EH (cell line): Measurements from ENCODE around the gene GRK4.

Experiments used
- DNase-seq: peaks from one replicate; pipeline ENCODE4 v3.0.0-alpha.2; 2015; ENCODE audit warnings: low read depth

Gene GRK4

DNA sequence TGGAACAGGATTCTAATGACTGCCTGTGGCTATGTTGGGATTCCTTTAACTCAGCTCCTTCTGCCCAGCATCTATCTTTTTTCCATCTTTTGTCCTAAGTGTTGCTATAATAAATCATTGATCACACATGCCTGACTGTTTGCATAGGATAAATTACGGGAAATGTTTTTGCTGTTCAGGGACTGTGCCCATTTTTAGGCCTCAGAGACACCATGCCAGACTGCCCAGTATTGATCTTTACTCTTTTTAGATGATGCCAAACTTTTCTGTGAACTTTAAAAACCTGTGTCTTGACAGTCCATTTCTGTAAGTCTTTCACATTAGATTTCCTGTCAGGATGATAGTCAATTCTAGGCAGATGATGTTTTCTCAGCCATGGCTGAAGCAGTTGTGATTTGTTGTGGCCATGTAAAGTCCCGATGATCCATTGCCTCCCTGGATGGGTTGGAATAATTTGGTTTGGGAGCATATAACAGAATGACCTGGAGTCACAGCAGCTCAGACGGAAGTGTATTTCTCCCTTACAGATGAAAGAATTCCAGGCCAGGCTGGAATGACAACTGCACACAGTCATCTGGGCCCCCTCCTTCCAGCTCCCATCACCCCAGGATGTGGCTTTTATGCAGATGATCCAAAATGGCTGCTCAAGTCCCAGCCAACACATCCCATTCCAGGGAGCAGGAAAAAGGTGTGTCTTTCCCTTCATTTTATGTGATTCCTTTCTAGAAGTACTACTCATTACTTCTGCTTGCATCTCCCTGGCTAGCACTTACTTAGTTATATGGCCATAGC lies 107.5 kb downstream of the GRK4 start:
- peak; percentile 71 for DNase-seq

DNA sequence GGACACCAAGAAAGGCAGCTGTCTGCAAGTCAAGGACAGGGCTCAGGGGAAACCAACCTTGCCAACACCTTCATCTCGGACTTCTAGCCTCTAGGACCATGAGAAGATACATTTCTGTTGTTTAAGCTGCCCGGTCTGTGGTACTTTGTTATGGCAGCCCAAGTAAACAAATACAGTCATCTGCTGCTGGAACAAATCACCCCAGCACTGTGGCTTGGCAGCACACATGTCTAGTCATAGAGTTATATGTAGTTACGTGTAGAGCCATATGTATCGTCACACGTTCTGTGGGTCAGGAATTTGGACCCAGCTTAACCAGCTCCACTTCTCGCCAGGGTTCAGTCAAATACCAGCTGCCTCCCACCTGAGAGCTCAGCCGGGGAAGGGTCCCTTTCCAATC lies 108.4 kb downstream of the GRK4 start:
- no peak for DNase-seq

DNA sequence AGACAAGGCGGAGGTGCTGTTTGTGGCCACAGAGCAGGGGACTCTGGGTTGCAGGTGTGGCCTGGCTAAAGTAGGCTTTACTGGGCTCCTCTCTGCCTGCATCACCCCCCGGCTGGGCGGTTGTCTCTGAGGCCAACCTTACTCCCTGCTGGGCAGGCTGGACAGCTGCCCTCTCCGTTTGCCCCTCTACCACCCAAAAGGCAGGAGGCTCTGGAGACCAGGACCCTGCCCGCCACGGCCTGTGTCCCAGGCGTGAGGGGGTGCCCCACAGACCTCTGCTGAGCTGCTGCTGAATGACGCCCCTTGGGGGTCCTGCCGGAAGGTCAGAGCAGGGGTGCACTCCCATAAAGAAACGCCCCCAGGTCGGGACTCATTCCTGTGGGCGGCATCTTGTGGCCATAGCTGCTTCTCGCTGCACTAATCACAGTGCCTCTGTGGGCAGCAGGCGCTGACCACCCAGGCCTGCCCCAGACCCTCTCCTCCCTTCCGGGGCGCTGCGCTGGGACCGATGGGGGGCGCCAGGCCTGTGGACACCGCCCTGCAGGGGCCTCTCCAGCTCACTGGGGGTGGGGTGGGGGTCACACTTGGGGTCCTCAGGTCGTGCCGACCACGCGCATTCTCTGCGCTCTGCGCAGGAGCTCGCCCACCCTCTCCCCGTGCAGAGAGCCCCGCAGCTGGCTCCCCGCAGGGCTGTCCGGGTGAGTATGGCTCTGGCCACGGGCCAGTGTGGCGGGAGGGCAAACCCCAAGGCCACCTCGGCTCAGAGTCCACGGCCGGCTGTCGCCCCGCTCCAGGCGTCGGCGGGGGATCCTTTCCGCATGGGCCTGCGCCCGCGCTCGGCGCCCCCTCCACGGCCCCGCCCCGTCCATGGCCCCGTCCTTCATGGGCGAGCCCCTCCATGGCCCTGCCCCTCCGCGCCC lies 110.0 kb downstream of the GRK4 start:
- DNase-seq, result no peak

DNA sequence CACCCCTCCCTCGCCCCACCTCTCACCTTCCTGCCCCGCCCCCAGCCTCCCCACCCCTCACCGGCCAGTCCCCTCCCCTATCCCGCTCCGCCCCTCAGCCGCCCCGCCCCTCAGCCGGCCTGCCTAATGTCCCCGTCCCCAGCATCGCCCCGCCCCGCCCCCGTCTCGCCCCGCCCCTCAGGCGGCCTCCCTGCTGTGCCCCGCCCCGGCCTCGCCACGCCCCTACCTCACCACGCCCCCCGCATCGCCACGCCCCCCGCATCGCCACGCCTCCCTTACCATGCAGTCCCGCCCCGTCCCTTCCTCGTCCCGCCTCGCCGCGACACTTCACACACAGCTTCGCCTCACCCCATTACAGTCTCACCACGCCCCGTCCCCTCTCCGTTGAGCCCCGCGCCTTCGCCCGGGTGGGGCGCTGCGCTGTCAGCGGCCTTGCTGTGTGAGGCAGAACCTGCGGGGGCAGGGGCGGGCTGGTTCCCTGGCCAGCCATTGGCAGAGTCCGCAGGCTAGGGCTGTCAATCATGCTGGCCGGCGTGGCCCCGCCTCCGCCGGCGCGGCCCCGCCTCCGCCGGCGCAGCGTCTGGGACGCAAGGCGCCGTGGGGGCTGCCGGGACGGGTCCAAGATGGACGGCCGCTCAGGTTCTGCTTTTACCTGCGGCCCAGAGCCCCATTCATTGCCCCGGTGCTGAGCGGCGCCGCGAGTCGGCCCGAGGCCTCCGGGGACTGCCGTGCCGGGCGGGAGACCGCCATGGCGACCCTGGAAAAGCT lies 110.9 kb downstream of the GRK4 start, which contains the start of the genes HTT and HTT-AS:
Gene HTT, plus strand, starts transcription at position 604 of the 768 bp plus-strand sequence. Its CDS starts 145 bp downstream, at position 749.
Gene HTT-AS, minus strand, starts transcription at position 461 of the 768 bp plus-strand sequence.
- peak; percentile 93 for DNase-seq

DNA sequence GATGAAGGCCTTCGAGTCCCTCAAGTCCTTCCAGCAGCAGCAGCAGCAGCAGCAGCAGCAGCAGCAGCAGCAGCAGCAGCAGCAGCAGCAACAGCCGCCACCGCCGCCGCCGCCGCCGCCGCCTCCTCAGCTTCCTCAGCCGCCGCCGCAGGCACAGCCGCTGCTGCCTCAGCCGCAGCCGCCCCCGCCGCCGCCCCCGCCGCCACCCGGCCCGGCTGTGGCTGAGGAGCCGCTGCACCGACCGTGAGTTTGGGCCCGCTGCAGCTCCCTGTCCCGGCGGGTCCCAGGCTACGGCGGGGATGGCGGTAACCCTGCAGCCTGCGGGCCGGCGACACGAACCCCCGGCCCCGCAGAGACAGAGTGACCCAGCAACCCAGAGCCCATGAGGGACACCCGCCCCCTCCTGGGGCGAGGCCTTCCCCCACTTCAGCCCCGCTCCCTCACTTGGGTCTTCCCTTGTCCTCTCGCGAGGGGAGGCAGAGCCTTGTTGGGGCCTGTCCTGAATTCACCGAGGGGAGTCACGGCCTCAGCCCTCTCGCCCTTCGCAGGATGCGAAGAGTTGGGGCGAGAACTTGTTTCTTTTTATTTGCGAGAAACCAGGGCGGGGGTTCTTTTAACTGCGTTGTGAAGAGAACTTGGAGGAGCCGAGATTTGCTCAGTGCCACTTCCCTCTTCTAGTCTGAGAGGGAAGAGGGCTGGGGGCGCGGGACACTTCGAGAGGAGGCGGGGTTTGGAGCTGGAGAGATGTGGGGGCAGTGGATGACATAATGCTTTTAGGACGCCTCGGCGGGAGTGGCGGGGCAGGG lies 111.7 kb downstream of the GRK4 start:
- DNase-seq, result peak; percentile 77

DNA sequence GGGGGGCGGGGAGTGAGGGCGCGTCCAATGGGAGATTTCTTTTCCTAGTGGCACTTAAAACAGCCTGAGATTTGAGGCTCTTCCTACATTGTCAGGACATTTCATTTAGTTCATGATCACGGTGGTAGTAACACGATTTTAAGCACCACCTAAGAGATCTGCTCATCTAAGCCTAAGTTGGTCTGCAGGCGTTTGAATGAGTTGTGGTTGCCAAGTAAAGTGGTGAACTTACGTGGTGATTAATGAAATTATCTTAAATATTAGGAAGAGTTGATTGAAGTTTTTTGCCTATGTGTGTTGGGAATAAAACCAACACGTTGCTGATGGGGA lies 112.2 kb downstream of the GRK4 start:
- DNase-seq, result no peak

DNA sequence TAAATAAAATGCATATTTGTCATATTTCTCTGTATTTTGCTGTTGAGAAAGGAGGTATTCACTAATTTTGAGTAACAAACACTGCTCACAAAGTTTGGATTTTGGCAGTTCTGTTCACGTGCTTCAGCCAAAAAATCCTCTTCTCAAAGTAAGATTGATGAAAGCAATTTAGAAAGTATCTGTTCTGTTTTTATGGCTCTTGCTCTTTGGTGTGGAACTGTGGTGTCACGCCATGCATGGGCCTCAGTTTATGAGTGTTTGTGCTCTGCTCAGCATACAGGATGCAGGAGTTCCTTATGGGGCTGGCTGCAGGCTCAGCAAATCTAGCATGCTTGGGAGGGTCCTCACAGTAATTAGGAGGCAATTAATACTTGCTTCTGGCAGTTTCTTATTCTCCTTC lies 114.4 kb downstream of the GRK4 start:
- no peak for DNase-seq

DNA sequence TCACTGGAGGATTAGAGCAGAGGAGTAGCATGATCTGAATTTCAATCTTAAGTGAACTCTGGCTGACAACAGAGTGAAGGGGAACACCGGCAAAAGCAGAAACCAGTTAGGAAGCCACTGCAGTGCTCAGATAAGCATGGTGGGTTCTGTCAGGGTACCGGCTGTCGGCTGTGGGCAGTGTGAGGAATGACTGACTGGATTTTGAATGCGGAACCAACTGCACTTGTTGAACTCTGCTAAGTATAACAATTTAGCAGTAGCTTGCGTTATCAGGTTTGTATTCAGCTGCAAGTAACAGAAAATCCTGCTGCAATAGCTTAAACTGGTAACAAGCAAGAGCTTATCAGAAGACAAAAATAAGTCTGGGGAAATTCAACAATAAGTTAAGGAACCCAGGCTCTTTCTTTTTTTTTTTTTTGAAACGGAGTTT lies 116.3 kb downstream of the GRK4 start:
- no peak for DNase-seq

DNA sequence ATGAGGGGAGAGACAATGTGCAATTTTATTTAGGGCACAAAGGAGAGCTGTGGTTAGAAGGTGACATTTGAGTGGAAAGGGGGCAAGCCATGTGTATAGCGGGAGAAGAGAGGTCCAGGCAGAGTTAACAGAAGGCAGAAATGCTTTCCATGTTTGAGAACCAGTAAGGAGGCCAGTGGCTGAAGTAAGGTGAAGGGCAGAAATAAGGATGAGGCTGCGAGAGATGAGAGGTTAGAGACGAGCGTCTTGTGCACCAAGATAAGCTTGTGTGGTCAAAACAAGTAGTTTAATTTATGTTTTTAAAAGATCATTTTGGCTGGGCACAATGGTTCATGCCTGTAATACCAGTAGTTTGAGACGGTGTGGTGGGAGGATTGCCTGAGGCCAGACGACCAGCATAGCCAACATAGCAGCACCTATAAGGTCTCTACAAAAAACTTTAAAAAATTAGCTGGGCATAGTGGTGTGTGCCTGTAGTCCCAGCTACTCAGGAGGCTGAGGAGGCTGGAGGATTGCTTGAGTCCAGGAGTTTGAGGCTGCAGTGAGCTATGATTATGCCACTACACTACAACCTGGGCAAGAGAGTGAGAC lies 119.6 kb downstream of the GRK4 start:
- no peak for DNase-seq

DNA sequence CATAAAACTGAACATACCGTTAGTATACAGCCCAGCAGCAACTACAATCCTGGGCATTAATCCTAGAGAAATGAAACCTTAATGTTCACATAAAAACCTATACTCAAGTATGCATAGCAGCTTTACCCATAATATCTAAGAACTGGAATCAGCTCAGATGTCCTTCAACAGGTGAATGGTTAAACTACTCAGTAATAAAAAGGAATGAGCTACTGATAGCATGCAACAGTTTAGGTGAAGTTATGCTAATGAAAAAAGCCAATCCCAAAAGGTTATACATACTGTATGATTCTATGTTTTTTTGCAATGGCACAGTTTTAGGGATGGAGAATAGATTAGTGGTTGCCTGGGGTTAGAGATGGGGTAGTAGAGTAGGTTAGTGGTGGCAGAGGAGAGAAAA lies 120.4 kb downstream of the GRK4 start:
- no peak for DNase-seq

DNA sequence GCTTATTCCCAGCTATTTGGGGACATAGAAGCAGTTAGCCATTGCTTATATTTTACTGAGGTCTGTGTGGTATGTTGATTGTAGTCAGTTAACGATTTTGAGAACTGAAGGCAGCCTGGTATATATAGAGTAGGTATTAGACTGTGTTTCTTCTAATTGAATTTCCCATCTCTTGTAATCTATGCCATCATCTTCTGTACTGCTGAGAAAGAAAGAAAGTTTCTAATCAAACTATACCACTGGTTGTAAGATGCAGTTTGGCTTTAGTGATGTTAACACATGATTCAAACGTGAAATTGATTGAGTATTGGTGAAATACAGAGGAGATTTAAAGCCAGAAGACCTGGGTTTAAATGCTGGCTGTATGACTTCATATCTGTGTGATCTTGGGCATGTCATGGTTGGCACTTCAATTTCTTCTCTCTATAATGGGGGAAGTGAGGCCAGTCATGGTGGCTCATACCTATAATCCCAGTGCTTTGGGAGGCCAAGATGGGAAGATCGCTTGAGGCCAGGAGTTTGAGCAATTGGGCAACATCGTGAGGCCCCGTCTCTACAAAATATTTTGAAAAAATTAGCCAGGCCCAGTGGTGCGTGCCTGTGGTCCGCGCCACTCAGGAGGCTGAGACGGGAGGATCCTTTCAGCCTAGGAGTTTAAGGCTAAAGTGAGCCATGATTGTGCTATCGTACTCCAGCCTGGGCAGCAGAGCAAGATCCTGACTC lies 122.7 kb downstream of the GRK4 start:
- no peak for DNase-seq

DNA sequence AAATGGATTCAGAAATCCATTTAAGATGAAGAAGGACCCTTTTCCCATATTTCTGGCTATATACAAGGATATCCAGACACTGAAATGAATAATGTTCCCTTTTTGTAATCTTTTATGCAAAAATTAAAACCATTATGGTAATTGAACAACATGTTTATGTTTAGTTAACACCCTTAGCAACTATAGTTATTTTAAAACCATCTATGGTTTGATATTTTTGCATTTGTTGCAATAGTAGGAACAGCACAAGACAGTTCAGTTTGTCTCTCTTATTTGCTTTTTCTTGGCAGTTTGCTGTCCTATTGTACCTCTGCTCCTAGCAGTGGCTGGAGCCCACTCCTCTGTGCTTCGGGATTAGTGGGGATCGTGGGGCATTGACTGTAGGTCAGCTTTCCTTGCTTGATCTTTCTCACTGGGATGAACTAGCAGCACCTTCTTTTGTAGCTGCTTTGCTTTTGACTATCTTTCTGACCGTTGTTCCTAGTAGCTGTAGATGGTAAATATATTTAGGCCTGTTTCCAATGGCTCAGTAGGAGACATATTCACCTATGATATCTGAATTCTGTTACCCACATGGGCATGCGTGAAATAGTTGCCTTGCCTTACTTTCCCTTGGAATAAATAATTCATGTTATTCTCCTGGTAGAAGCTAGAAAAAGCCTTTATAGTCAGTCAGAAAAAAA lies 123.9 kb downstream of the GRK4 start:
- no peak for DNase-seq
